ENCODE results near the gene KRTAP2-2. TPM values are rescaled to one million over a fixed set of nuclear protein-coding genes. Genes with fewer than 3 reads are reported as not detected.

Gene KRTAP2-2
- total and polyA plus RNA-seq, 2 of the 8 experiments (the other 6 are each of a cell fraction or from before 2014, with no cell fraction given): not detected

- TF ChIP-seq CHD7 (IDR thresholded peaks at IDR 0.05; ENCODE audit: insufficient replicate concordance, low read length): no peak
- TF ChIP-seq RAD21 (IDR thresholded peaks at IDR 0.05 in 1 of 2, conservative IDR thresholded peaks at IDR 0.05 in 1 of 2; ENCODE audit: low read depth in 2 of 2, low read length in 2 of 2): no peak
- no peak for TF ChIP-seq POU5F1 (IDR thresholded peaks at IDR 0.05; ENCODE audit: low read depth, low read length)
- no peak for TF ChIP-seq SP4 (IDR thresholded peaks at IDR 0.05; ENCODE audit: low read length)
- no peak for TF ChIP-seq RBBP5 (IDR thresholded peaks at IDR 0.05; ENCODE audit: borderline replicate concordance, low read depth, low read length)
- TF ChIP-seq SUZ12 (IDR thresholded peaks at IDR 0.05; ENCODE audit: low read length): no peak
- TF ChIP-seq CTBP2 (IDR thresholded peaks at IDR 0.05; ENCODE audit: borderline replicate concordance, insufficient read depth, insufficient read length, low read length): no peak
- no peak for TF ChIP-seq ASH2L (IDR thresholded peaks at IDR 0.05; ENCODE audit: low read length)
- TF ChIP-seq TAF7 (optimal IDR thresholded peaks at IDR 0.05; ENCODE audit: borderline replicate concordance, low read depth, low read length): no peak
- TF ChIP-seq KDM4A (IDR thresholded peaks at IDR 0.05; ENCODE audit: low read depth, low read length, severe bottlenecking): no peak
- no peak for TF ChIP-seq BRCA1 (IDR thresholded peaks at IDR 0.05; ENCODE audit: low read depth, low read length)
- TF ChIP-seq CHD1 (IDR thresholded peaks at IDR 0.05; ENCODE audit: low read depth, low read length): no peak
Measured at GRCh38 chr17:41064301-41064700, 9.3 kb upstream of the KRTAP2-2 start (continued).

Data from H1 (cell line).